GM19395 (cell line): Measurements from ENCODE around the gene TMEM97.
"Not testable (repeated sequence)": the region's sequence is repeated elsewhere in the genome, so short reads cannot be mapped to it uniquely, and the experiment has no call there.

Experiments
- ATAC-seq: cut with Tn5 transposase; IDR thresholded peaks from one replicate; pipeline ENCODE4 v1.9.1; 2021; ENCODE audit warnings: mild to moderate bottlenecking, moderate library complexity; ENCODE audit not compliant: unreplicated experiment

Gene TMEM97

GRCh38 chr17:28335959-28336871 lies 17.2 kb downstream of the TMEM97 start:
- no peak for ATAC-seq

- ATAC-seq = no peak
Measured at GRCh38 chr17:28338056-28338768, 19.2 kb downstream of the TMEM97 start.

DNA sequence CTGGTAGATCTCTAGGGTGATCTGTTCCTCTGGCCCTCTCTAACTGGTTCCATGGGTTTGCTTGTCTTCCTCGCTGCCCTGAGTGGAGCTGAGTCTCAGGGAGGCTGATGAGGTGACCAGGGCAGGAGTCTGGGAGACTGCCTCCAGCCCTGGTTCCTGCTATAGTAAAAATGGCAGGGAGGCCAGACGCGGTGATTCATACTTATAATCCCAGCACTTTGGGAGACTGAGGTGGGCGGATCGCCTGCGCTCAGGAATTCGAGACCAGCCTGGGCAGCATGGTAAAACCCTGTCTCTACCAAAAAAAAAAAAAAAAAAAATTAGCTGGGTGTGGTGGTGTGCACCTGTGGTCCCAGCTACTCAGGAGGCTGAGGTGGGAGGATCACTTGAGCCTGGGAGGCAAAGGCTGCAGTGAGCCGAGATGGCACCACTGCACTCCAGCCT lies 19.8 kb downstream of the TMEM97 start:
- ATAC-seq = not testable (repeated sequence)

GRCh38 chr17:28339431-28339830 lies 20.4 kb downstream of the TMEM97 start:
- no peak for ATAC-seq

DNA sequence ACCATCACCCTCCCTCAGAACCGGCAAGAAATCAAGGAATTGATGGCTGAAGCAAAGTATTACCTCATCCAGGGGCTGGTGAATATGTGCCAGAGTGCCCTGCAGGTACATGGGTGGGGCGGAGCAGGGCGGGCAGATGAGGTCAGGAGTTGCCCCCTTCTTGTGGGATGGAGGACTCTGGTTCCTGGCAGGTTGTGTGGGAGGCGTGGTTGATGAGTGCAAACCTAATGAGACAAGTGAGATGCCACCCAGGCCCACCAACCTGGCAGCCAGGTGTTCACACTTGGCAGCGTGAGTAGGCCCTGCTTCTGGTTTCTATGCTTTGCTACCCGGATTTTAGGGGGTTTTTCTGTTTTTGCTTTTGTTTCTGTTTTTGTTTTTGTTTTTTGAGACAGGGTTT lies 21.4 kb downstream of the TMEM97 start:
- no peak for ATAC-seq

DNA sequence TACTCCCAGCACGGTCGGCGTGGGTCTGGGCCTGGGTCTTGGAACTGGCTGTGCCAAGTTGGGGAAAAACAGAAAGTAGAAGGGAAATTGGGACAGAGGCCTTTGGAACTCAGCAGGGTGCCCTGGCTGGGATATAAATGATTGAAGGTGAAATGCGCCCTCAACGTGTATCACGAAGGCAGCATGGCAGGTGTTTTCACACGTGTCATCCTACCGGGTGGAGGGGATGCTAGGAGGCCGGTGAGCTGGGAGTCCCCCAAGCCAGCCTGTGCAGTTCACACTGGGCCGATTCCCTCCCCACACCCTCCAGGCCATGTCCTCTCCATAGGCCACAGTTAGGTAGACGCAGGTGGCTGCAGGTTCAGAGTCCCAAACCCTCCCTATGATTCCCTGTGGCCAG lies 22.5 kb downstream of the TMEM97 start:
- no peak for ATAC-seq

GRCh38 chr17:28342313-28342712 lies 23.3 kb downstream of the TMEM97 start:
- ATAC-seq = no peak

GRCh38 chr17:28343491-28343932 lies 24.5 kb downstream of the TMEM97 start:
- no peak for ATAC-seq

DNA sequence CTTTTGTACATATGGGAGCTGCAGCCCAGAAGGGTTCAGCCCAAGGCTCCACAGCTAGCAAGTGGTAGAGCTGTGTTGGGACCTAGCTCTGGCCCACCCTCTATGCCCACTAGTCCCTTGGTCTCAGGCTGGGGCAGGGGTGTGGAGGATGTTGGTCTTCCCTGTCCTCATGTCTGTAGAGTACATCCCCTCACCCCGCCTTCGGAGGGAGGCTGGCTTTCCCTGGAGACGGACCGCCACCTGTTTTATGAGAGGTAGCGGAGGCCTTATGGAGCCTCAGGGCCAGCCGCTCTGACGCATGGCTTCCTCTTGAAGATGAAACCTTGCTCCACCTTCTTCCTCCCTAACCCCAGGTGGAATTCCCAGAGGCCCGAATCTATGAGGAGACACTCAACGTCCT lies 25.0 kb downstream of the TMEM97 start:
- ATAC-seq = no peak

DNA sequence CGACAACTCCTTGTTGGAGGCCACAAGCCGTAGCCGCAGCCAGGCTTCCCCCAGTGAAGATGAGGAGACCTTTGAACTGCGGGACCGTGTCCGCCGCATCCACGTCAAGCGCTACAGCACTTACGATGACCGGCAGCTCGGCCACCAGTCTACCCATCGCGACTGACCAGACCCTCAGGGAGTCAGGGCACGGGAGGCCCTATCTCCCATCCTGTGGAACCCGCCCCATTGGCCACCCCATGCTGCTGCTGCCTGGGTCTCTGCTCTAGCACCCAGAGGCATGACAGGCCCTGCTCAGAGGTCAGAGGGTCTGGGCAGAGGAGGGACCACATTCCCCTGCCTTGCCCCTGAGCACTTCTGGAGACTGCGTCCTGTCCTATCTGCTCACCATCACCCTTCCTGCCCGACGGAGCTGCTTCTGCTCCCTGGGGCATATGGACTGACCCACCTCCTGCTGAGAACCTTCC lies 25.5 kb downstream of the TMEM97 start:
- no peak for ATAC-seq

DNA sequence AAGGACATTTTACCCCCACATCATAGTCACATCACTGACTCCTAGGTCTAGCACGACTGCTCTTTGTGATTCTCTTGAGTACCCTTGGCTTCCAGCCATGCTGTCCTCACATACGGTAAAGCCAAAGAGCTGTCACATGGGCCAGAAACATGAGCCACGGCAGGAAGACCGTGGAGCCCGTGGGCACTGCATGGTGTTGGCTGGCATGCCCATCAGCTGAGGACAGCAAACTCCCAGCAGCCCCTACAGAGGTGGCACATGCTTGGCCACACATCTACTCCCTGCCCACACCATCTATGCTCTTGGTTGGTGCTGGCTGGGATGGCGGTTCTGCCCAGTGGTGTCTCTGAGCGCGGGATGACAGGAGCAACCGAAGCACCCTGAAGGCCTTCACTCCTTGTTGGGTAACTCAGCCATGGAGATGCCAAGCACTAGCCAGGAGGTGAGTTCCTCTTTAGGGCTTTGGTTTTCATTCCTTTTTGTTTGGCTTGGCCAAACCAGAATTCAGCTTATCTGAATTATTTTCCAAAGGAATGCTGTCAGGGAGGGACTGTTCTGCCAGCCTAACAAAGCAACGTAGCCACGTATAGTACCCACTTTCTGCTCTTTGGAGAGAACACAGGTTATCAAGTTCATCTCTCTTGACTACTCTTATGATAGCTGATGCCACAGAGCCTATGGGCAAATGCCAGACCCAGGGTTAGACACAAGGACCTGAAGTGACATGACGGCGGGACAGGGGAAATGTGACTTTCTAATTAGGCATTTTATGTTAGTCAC lies 26.6 kb downstream of the TMEM97 start:
- ATAC-seq = no peak

- ATAC-seq = no peak
Measured at GRCh38 chr17:28346199-28346580, 27.2 kb downstream of the TMEM97 start.

GRCh38 chr17:28346746-28347246 lies 27.8 kb downstream of the TMEM97 start:
- no peak for ATAC-seq

- ATAC-seq = no peak
Measured at GRCh38 chr17:28347261-28347891, 28.4 kb downstream of the TMEM97 start.

- ATAC-seq = no peak
Measured at GRCh38 chr17:28348979-28349378, 30.0 kb downstream of the TMEM97 start.

DNA sequence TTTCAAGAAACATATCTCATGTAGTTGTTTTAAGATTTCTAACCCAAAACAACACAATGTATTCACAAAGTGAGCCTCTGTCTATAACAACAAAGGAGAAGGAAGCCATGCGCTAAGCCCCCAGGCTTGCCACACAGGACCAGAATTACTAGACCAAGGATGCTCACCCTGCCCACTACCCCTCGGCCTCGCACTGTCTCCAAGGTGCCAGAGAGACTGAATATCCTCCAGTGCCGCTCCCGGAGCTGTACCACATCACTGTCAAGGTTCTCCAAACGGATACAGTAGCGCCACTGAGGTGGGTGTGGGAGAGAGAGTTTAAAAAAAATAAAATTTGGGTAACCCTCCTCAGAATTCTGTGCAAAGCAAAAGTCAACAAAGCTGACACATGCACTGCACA lies 31.3 kb downstream of the TMEM97 start:
- no peak for ATAC-seq

DNA sequence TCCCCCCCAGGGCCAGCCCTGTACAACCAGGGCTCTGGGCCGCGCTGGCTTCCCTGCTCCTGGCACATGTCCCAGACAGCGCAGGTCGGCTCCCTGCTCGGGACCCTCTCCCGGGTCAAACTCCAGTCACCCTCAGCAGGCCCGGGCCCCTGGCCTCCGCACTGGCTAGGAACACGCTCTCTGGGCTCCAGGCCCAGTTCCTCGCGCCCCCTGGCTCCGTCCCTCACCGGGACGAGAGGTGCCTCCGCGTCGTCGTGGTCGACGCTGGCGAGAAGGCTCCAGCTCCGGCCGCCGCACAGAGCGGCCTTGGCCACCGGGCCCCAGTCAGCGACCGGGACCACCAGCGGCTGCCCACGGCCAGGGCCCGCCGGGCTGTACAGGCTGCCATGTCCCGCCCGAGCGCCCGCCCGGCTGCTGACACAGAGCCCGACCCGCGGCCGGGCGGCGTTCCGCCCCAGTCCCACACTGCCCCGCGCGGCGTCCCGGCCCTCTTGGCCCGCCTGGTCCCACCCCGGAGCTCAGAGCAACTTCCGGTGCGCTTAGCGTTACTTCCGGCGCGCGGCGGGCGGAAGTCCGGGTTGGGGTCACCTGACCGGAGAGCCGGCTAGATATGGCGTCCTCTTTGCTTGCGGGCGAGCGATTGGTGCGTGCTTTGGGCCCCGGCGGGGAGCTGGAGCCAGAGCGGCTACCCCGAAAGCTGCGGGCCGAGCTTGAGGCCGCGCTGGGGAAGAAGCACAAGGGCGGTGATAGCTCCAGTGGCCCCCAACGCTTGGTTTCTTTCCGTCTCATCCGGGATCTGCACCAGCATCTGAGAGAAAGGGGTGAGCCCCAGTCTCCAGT lies 38.3 kb downstream of the TMEM97 start, which contains the start of gene POLDIP2:
TSS of gene POLDIP2 (minus strand) at position 467 of the 840 bp plus-strand sequence. CDS start at position 388, 79 bp downstream.
- peak; percentile 93 for ATAC-seq

DNA sequence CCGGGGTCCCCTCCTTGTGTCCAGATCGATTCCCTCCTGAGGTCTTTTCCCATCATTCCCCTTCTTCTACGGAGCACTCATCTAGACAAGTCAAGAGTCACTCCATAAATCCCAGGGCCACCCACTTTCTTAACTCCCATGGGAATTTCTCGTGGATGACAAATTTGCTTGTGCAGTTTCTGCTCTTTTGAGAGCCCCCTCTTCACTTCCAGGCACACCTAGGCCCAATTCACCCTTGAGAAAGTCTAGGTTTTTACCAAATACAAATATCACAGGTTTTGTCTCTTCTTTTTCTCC lies 38.8 kb downstream of the TMEM97 start:
- no peak for ATAC-seq

DNA sequence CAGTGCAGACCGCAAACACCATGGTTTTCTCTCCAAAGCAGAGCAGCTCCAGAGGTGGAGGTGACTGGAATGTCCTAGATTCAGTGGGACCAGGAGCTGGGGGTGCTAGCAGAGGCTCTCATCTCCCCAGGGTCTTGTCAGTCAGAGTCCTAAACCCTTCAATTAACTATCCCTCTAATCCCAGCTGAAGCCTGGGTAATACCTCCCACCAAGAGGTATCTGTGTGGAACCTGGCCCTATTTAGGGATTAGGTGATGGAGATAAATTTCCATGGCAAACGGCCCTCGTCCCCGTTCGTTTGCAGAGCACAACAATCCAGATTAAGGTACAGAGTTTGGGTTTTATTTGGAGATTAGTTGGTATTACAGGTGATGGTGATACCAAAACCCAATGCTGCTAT lies 44.2 kb downstream of the TMEM97 start:
- ATAC-seq = no peak
